ENCODE results near the gene TUSC2. TPM values are rescaled to one million over a fixed set of nuclear protein-coding genes. Genes with fewer than 3 reads are reported as not detected.
A peak's percentile ranks its signal among the peaks of the same experiment; 100 is the strongest.

Gene TUSC2
- polyA plus RNA-seq, 1 of the 3 experiments (the other 2 are of a cell fraction): 58.7 TPM

DNA sequence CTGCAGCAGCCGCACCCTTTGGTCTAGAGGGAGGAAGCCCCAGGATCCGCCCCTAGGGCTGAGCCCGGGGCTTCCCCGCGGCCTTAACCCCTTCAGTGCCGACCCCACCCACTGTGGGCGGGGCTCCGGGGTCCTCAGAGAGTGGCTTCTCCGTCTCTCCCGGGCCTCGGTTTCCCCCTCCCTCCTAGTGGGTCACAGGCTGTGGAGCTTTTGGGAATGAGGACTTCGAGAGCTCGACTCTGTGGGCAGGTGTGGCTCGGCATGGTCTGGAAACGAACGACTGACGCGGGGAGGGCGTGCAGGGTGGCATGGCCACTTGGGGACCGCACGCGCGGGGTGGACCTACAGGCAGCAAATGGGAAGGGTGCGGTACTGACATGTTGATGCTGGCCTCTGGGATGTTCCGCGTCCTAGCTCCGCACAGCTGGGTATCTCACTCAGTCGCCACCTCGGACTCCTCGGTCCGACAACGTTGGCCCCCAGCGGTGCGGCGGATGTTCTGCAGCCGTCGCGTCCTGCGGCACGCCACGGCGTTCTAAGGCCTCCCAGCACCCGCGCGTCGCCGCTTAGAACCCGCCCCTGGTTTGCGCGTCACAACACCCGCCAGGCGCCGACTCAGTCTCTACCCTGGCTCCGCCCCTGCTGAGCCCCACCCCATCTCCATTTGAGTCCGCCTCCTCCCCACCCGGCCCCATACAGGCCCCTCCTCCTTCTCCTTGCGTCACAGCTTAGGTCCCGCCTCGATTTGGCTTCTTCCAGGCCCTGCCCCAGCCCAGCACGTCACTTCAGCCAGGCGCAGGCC, 29.0 kb downstream of the TUSC2 start, which contains the start of the genes HYAL3 and NAA80:
Gene HYAL3, minus strand, starts transcription at position 570 of the 802 bp plus-strand sequence. CDS start 3,803 bp downstream, outside the sequence.
Gene NAA80, minus strand, starts transcription at position 570 of the 802 bp plus-strand sequence. CDS start 1,942 bp downstream, outside the sequence.
- CTCF ChIA-PET: interaction anchor here (0.6 to 7.7 kb wide), 12 partner anchors 10 to 256 kb away, joined by 3 to 45 read pairs (median 5); partner anchors contain the start of gene LSMEM2
- under 1% methylated on average over 35 of the region's 61 CpGs for whole genome bisulfite sequencing (ENCODE audit: low lambda C conversion rate)
- DNase-seq: peak; percentile 99
- no peak for TF ChIP-seq TEAD4 (IDR thresholded peaks at IDR 0.05; ENCODE audit: borderline replicate concordance, insufficient read depth)
- no peak for TF ChIP-seq EP300 (IDR thresholded peaks at IDR 0.05; ENCODE audit: borderline replicate concordance in 1 of 2, low read depth in 1 of 2, low read length in 1 of 2)
- TF ChIP-seq GABPA (IDR thresholded peaks at IDR 0.05; ENCODE audit: low read depth): no peak
- TF ChIP-seq RCOR1 (IDR thresholded peaks at IDR 0.05; ENCODE audit: low read length): no peak
- no peak for TF ChIP-seq FOXM1 (IDR thresholded peaks at IDR 0.05; ENCODE audit: low read depth)
- TF ChIP-seq YY1 (IDR thresholded peaks at IDR 0.05; ENCODE audit: low read depth): peak; percentile 39; the same call in 1 of the 2 replicates
- TF ChIP-seq, protein P1, sequence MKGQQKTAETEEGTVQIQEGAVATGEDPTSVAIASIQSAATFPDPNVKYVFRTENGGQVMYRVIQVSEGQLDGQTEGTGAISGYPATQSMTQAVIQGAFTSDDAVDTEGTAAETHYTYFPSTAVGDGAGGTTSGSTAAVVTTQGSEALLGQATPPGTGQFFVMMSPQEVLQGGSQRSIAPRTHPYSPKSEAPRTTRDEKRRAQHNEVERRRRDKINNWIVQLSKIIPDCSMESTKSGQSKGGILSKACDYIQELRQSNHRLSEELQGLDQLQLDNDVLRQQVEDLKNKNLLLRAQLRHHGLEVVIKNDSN (IDR thresholded peaks at IDR 0.05; ENCODE audit: borderline replicate concordance, low read depth): no peak
- no peak for TF ChIP-seq JUND (IDR thresholded peaks at IDR 0.05)
- TF ChIP-seq GATA2 (CRISPR knock-in tag; IDR thresholded peaks at IDR 0.05): no peak
- peak; percentile 56; the same call in 1 of the 2 replicates for TF ChIP-seq TAF1 (IDR thresholded peaks at IDR 0.05; ENCODE audit: borderline replicate concordance, low read depth, low read length)
- peak; percentile 14; the same call in 1 of the 2 replicates for TF ChIP-seq SIN3A (IDR thresholded peaks at IDR 0.05; ENCODE audit: borderline replicate concordance, low read depth, low read length)
- TF ChIP-seq EZH2phosphoT487 (IDR thresholded peaks at IDR 0.05; ENCODE audit: borderline replicate concordance, low read depth): no peak
- no peak for TF ChIP-seq MEF2A (IDR thresholded peaks at IDR 0.05; ENCODE audit: borderline replicate concordance, low read depth)
- no peak for TF ChIP-seq ELF1 (IDR thresholded peaks at IDR 0.05)
- TF ChIP-seq RXRA (IDR thresholded peaks at IDR 0.05; ENCODE audit: borderline replicate concordance, low read depth): no peak
- TF ChIP-seq SMC3 (IDR thresholded peaks at IDR 0.05; ENCODE audit: low read depth, low read length): no peak
- TF ChIP-seq, protein P2, sequence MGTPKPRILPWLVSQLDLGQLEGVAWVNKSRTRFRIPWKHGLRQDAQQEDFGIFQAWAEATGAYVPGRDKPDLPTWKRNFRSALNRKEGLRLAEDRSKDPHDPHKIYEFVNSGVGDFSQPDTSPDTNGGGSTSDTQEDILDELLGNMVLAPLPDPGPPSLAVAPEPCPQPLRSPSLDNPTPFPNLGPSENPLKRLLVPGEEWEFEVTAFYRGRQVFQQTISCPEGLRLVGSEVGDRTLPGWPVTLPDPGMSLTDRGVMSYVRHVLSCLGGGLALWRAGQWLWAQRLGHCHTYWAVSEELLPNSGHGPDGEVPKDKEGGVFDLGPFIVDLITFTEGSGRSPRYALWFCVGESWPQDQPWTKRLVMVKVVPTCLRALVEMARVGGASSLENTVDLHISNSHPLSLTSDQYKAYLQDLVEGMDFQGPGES (IDR thresholded peaks at IDR 0.05; ENCODE audit: low read depth, low read length): no peak
- TF ChIP-seq, protein P3, sequence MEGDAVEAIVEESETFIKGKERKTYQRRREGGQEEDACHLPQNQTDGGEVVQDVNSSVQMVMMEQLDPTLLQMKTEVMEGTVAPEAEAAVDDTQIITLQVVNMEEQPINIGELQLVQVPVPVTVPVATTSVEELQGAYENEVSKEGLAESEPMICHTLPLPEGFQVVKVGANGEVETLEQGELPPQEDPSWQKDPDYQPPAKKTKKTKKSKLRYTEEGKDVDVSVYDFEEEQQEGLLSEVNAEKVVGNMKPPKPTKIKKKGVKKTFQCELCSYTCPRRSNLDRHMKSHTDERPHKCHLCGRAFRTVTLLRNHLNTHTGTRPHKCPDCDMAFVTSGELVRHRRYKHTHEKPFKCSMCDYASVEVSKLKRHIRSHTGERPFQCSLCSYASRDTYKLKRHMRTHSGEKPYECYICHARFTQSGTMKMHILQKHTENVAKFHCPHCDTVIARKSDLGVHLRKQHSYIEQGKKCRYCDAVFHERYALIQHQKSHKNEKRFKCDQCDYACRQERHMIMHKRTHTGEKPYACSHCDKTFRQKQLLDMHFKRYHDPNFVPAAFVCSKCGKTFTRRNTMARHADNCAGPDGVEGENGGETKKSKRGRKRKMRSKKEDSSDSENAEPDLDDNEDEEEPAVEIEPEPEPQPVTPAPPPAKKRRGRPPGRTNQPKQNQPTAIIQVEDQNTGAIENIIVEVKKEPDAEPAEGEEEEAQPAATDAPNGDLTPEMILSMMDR (IDR thresholded peaks at IDR 0.05): peak; percentile 31
- TF ChIP-seq POLR2AphosphoS5 (IDR thresholded peaks at IDR 0.05; ENCODE audit: low read depth, low read length): peak; percentile 76
- no peak for TF ChIP-seq FOSL2 (IDR thresholded peaks at IDR 0.05; ENCODE audit: borderline replicate concordance, low read depth)
- TF ChIP-seq FOXJ3 (CRISPR knock-in tag; IDR thresholded peaks at IDR 0.05): 0 out of 2 replicates have a peak, but pooled peaks have one; percentile 9
- TF ChIP-seq NRF1 (IDR thresholded peaks at IDR 0.05; ENCODE audit: low read depth, low read length): peak; percentile 55
- TF ChIP-seq CHD2 (IDR thresholded peaks at IDR 0.05; ENCODE audit: low read length, partially characterized antibody): no peak
- TF ChIP-seq, protein P4, sequence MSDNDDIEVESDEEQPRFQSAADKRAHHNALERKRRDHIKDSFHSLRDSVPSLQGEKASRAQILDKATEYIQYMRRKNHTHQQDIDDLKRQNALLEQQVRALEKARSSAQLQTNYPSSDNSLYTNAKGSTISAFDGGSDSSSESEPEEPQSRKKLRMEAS (IDR thresholded peaks at IDR 0.05; ENCODE audit: low read depth): no peak; the same call in 1 of the 2 replicates
- TF ChIP-seq, protein P5, sequence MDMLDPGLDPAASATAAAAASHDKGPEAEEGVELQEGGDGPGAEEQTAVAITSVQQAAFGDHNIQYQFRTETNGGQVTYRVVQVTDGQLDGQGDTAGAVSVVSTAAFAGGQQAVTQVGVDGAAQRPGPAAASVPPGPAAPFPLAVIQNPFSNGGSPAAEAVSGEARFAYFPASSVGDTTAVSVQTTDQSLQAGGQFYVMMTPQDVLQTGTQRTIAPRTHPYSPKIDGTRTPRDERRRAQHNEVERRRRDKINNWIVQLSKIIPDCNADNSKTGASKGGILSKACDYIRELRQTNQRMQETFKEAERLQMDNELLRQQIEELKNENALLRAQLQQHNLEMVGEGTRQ (IDR thresholded peaks at IDR 0.05; ENCODE audit: borderline replicate concordance, low read depth, low read length): no peak
- no peak for TF ChIP-seq TCF12 (IDR thresholded peaks at IDR 0.05)

More for the DNA sequence above, 29.0 kb downstream of the TUSC2 start, which contains the start of the genes HYAL3 and NAA80:
- Histone ChIP-seq H3K4me3 (ENCODE audit: low read depth in 2 of 2, low read length in 1 of 2) (peak within 1 kb of the TSS; percentile 84 to 87), H3K9me2 (no peaks in the 10 kb centered on the region), H3K4me1 (ENCODE audit: control insufficient read depth in 1 of 2, insufficient read depth in 2 of 2, low read depth in 1 of 2, low read length in 1 of 2) (peaks cover 10 to 38% of the 10 kb centered on the region in 2 experiments; a peak in 2 of 4 replicates), H2AFZ (ENCODE audit: low read depth) (peak within 1 kb of the TSS; percentile 98), H3K27me3 (ENCODE audit: insufficient read depth) (no peaks in the 10 kb centered on the region), H4K20me1 (ENCODE audit: insufficient read depth) (no peaks in the 10 kb centered on the region), H3K79me2 (ENCODE audit: insufficient read depth) (peaks cover 7% of the 10 kb centered on the region; the same call in 1 of the 2 replicates), H3F3A (replicated peaks; ENCODE audit: insufficient read depth) (no peaks in the 10 kb centered on the region), H3K36me3 (replicated peaks in 1 of 2; ENCODE audit: control insufficient read depth in 1 of 2, insufficient read depth in 2 of 2, low read length in 1 of 2) (peaks cover 0 to 6% of the 10 kb centered on the region in 2 experiments), H3K4me2 (peak within 1 kb of the TSS; percentile 95), H3K9ac (peak within 1 kb of the TSS; percentile 79), H3K9me3 (no peaks in the 10 kb centered on the region), H3K27ac (ENCODE audit: low read depth in 2 of 2, low read length in 1 of 2) (peak within 1 kb of the TSS; percentile 62 to 84; a peak in 3 of 4 replicates)
- POLR2A ChIA-PET: interaction anchor here (0.5 to 1.6 kb wide), 7 partner anchors 14 to 149 kb away, joined by 3 to 6 read pairs (median 4); partner anchors contain the start of gene TUSC2
